Adrenal gland (tissue), 5 donors: ENCODE results near the gene TRIM52.

Experiments
- CTCF ChIP-seq, 6 experiments: fragments of 450-650 bp in 4 of 6; fragments of 200-600 bp in 2 of 6; sonication (generic) in 1 of 6; IDR thresholded peaks; 1 replicate in 5 of 6; 2 replicates in 1 of 6; pipeline versions ENCODE4 v1.5.1 to v1.8.0; 2016 to 2021; ENCODE audit warnings: antibody characterized with exemption in 6 of 6, mild to moderate bottlenecking in 2 of 6, moderate library complexity in 1 of 6
- POLR2A ChIP-seq, 2 donors: fragments of 450-650 bp; IDR thresholded peaks; one replicate each; pipeline ENCODE4 v1.6.1; 2017; ENCODE audit warnings: antibody characterized with exemption in 2 of 2, mild to moderate bottlenecking in 2 of 2, moderate library complexity in 1 of 2
- donor health status: DM: no; HTN: no; CAD: no.

GRCh38 chr5:181235689-181236366 is 25.1 kb downstream of the TRIM52 start:
- no peak for TF ChIP-seq POLR2A (IDR thresholded peaks at IDR 0.05)
- TF ChIP-seq CTCF (IDR thresholded peaks at IDR 0.05): no peak
